ENCODE measurements around the gene KRTAP19-6. TPM values are rescaled to one million over a fixed set of nuclear protein-coding genes. Genes with fewer than 3 reads are reported as not detected.

Gene KRTAP19-6
- total RNA-seq, 1 experiment from 2014 or later, result not detected

DNA sequence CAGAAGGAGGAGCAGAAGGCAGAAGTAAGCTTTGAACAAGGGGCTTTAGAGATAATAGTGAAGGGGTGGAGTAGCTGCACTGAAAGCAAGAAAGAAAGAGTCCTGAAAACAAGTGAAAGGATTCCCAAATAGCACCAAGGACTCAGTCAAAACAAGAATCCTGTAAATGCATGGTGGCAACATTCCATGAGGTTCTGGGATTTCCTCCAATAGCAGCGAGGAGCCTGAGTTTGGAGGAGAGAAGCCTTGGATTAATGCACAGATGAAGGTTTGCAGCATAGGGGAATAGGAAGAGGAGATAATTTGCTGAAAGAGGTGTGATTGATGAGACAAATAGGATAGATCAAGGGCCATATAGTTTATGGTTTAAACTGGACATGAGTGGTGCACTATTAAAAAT lies 37.7 kb upstream of the KRTAP19-6 start:
- H2BK12ac ChIP-seq (ENCODE audit: insufficient read length, low read depth, low read length), result no peak overlapping the region

More for the DNA sequence above, 37.7 kb upstream of the KRTAP19-6 start:
- no peak overlapping the region for H2AK5ac ChIP-seq (ENCODE audit: insufficient read length, low read length)
- H2BK5ac ChIP-seq (ENCODE audit: insufficient read length, low read length), result no peak overlapping the region
- no peak overlapping the region for H2AFZ ChIP-seq (ENCODE audit: low read length)
- Mint-ChIP-seq H3K4me3 (no peak overlapping the region), H3K9me3 (peaks cover 0 to 3% of the 10 kb centered on the region in 2 experiments; a peak in 1 of 5 replicates), H3K27ac (no peak overlapping the region), H3K4me1 (no peaks in the 10 kb centered on the region), H3K36me3 (ENCODE audit: insufficient read depth in 1 of 3, low read depth in 3 of 3) (peaks cover 0 to 13% (median 0%) of the 10 kb centered on the region in 3 experiments; a peak in 2 of 7 replicates), H3K27me3 (ENCODE audit: low read depth) (no peaks in the 10 kb centered on the region; the same call in 1 of the 2 replicates)
- H3K9me3 ChIP-seq (ENCODE audit: control insufficient read depth, low read depth, low read length), result no peaks in the 10 kb centered on the region
- H3K4me2 ChIP-seq (ENCODE audit: insufficient read depth, insufficient read length, low read length), result no peak overlapping the region
- no peaks in the 10 kb centered on the region for H3K79me2 ChIP-seq (ENCODE audit: insufficient read depth, low read length)
- H3K27ac ChIP-seq (ENCODE audit: insufficient read length, low read depth, low read length), result no peak overlapping the region
- no peak overlapping the region for H3K18ac ChIP-seq (ENCODE audit: insufficient read length, low read depth, low read length)
- H2BK15ac ChIP-seq (ENCODE audit: low read depth, low read length), result no peak overlapping the region
- H3K23ac ChIP-seq (ENCODE audit: insufficient read length, low read depth, low read length), result no peak overlapping the region
- no peaks in the 10 kb centered on the region for H3K23me2 ChIP-seq (ENCODE audit: insufficient read length, low read depth, low read length, poor library complexity, severe bottlenecking)
- no peak overlapping the region for H4K5ac ChIP-seq (ENCODE audit: insufficient read length, low read depth, low read length)
- H3T11ph ChIP-seq (ENCODE audit: low read length), result no peak overlapping the region
- H3K4me1 ChIP-seq (ENCODE audit: insufficient read depth, low read length), result no peaks in the 10 kb centered on the region
- no peak overlapping the region for H3K9ac ChIP-seq (ENCODE audit: extremely low read depth, insufficient read length, low read length)
- H3K27me3 ChIP-seq (ENCODE audit: insufficient read depth, low read length), result no peaks in the 10 kb centered on the region
- H2BK120ac ChIP-seq (ENCODE audit: low read depth, low read length, poor library complexity, severe bottlenecking), result no peak overlapping the region
- H4K8ac ChIP-seq (replicated peaks; ENCODE audit: insufficient read length, low read depth, low read length), result no peak overlapping the region
- DNase-seq, result no peak
- no peak overlapping the region for H3K4ac ChIP-seq (ENCODE audit: low read depth, low read length)
- WGBS (ENCODE audit: extremely low coverage, insufficient read length, low lambda C conversion rate), result no CpG with 5 or more reads among the region's 1 CpG
- TF ChIP-seq, protein P1, sequence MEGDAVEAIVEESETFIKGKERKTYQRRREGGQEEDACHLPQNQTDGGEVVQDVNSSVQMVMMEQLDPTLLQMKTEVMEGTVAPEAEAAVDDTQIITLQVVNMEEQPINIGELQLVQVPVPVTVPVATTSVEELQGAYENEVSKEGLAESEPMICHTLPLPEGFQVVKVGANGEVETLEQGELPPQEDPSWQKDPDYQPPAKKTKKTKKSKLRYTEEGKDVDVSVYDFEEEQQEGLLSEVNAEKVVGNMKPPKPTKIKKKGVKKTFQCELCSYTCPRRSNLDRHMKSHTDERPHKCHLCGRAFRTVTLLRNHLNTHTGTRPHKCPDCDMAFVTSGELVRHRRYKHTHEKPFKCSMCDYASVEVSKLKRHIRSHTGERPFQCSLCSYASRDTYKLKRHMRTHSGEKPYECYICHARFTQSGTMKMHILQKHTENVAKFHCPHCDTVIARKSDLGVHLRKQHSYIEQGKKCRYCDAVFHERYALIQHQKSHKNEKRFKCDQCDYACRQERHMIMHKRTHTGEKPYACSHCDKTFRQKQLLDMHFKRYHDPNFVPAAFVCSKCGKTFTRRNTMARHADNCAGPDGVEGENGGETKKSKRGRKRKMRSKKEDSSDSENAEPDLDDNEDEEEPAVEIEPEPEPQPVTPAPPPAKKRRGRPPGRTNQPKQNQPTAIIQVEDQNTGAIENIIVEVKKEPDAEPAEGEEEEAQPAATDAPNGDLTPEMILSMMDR (conservative IDR thresholded peaks at IDR 0.05), result no peak
- no peak overlapping the region for H3K56ac ChIP-seq (ENCODE audit: insufficient read length, low read depth, low read length)
- no peaks in the 10 kb centered on the region for H3K79me1 ChIP-seq (ENCODE audit: insufficient read depth, low read depth, low read length, poor library complexity, severe bottlenecking)
- no peak overlapping the region for H3K14ac ChIP-seq (ENCODE audit: insufficient read depth, low read length)
- no peak overlapping the region for H4K91ac ChIP-seq (ENCODE audit: insufficient read length, low read depth, low read length)
- H4K20me1 ChIP-seq (ENCODE audit: control insufficient read depth, insufficient read depth, insufficient read length), result no peaks in the 10 kb centered on the region
- no peak overlapping the region for H2BK20ac ChIP-seq (ENCODE audit: low read depth, low read length, poor library complexity, severe bottlenecking)

Measured in H9 (cell line).